Vagina (tissue), 2 donors: Measurements from ENCODE around the gene KDM4B. TPM values are rescaled to one million over a fixed set of nuclear protein-coding genes. Genes with fewer than 3 reads are reported as not detected.

Experiments
- DNase-seq, 2 donors: peaks; one replicate each; pipeline ENCODE4 v3.0.0-alpha.2; 2017; ENCODE audit errors: extremely low spot score in 2 of 2
- H3K27ac ChIP-seq: fragments of 200-600 bp; sonication (generic); one replicate; pipeline ENCODE4 v1.5.1; 2019
- H3K27me3 ChIP-seq: fragments of 200-600 bp; sonication (generic); one replicate; pipeline ENCODE4 v1.5.1; 2019
- H3K36me3 ChIP-seq, 2 donors: fragments of 200-600 bp; sonication (generic); one replicate each; pipeline ENCODE4 v1.5.1; 2017 to 2019
- H3K4me1 ChIP-seq: fragments of 200-600 bp; sonication (generic); one replicate; pipeline ENCODE4 v1.5.1; 2019
- H3K4me3 ChIP-seq, 2 donors: fragments of 200-600 bp; sonication (generic); 1 replicate in 1 of 2; 2 replicates in 1 of 2; pipeline ENCODE4 v1.5.1; 2016 to 2019
- H3K9me3 ChIP-seq: fragments of 200-600 bp; sonication (generic); one replicate; pipeline ENCODE4 v1.5.1; 2019
- POLR2A ChIP-seq, 2 donors: fragments of 450-650 bp; IDR thresholded peaks; one replicate each; pipeline ENCODE4 v1.6.1; 2017; ENCODE audit warnings: antibody characterized with exemption in 2 of 2, mild to moderate bottlenecking in 2 of 2, moderate library complexity in 2 of 2
- POLR2AphosphoS5 ChIP-seq, 2 donors: sonication (generic); formaldehyde crosslinking; IDR thresholded peaks; one replicate each; pipeline ENCODE4 v1.9.0; 2017; ENCODE audit warnings: antibody characterized with exemption in 2 of 2, mild to moderate bottlenecking in 2 of 2, low read depth in 1 of 2; ENCODE audit not compliant: insufficient read depth in 1 of 2
- intact Hi-C: fragments of 100-400 bp; cut with DNase I; formaldehyde crosslinking; loops from one replicate; pipeline ENCODE4 v1.15.1; 2023
- total RNA-seq: library from RNA; depleted of rRNA; stranded (reverse); fragments of >200 nt; gene quantifications from one replicate; pipeline ENCODE4 v1.2.3, GENCODE V29; 2016
- TF ChIP-seq, protein P1 (sequence below), 3 experiments: fragments of 450-650 bp in 2 of 3; fragments of 200-600 bp in 1 of 3; sonication (generic) in 1 of 3; IDR thresholded peaks; one replicate each; pipeline ENCODE4 v1.5.1; 2017 to 2019; ENCODE audit warnings: antibody characterized with exemption in 3 of 3, mild to moderate bottlenecking in 2 of 3, moderate library complexity in 2 of 3

Gene KDM4B
- total RNA-seq, 1 donor from 2014 or later = 59.7 TPM

DNA sequence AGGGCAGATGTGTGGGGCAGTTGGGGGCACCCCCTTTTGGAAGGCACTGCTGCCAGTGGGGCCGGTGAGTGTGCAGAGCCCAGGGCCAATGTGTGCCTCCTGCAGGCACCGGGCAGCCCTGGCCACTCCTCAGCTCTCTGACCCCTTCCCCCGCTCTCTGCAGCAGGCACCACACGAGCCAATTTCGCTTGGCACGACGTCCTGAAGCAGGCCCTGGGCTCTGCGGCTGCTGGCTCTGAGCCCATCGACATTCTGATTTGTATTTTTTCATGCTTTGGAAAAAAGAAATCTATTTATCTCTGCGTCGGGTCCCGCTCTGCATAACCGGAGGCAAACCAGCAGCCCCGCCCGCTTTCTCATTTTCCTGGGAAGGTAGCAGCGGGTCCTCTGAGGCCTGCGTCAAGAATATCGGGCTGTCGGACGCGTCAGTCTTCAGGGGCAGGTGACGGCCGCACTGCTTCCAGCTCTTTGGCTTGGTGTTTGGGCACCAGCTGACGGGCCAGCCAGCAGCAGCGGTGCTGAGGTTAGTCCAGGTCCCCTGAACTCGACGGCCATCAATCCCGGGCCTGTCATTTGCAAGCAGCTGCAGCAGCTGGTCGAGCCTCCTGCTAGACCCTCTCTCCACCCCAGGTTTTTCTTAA, 134.3 kb downstream of the KDM4B start:
- Histone ChIP-seq H3K4me3 (no peak overlapping the region), H3K27ac (no peak overlapping the region), H3K27me3 (no peaks in the 10 kb centered on the region), H3K9me3 (no peaks in the 10 kb centered on the region), H3K36me3 (peaks cover 0 to 41% of the 10 kb centered on the region in 2 donors), H3K4me1 (peaks cover 24% of the 10 kb centered on the region)
- TF ChIP-seq POLR2AphosphoS5 (IDR thresholded peaks at IDR 0.05; ENCODE audit: insufficient read depth in 1 of 2, low read depth in 1 of 2) (no peak), POLR2A (IDR thresholded peaks at IDR 0.05) (no peak)
- TF ChIP-seq, protein P1, sequence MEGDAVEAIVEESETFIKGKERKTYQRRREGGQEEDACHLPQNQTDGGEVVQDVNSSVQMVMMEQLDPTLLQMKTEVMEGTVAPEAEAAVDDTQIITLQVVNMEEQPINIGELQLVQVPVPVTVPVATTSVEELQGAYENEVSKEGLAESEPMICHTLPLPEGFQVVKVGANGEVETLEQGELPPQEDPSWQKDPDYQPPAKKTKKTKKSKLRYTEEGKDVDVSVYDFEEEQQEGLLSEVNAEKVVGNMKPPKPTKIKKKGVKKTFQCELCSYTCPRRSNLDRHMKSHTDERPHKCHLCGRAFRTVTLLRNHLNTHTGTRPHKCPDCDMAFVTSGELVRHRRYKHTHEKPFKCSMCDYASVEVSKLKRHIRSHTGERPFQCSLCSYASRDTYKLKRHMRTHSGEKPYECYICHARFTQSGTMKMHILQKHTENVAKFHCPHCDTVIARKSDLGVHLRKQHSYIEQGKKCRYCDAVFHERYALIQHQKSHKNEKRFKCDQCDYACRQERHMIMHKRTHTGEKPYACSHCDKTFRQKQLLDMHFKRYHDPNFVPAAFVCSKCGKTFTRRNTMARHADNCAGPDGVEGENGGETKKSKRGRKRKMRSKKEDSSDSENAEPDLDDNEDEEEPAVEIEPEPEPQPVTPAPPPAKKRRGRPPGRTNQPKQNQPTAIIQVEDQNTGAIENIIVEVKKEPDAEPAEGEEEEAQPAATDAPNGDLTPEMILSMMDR (IDR thresholded peaks at IDR 0.05) = no peak
- DNase-seq = no peak
- intact Hi-C loops = no loop called here

GRCh38 chr19:5103812-5104410, 135.0 kb downstream of the KDM4B start:
- DNase-seq = no peak
- peaks cover 0 to 36% of the 10 kb centered on the region in 2 donors for H3K36me3 ChIP-seq
- intact Hi-C loops = no loop called here
- no peak overlapping the region for H3K27ac ChIP-seq
- H3K4me1 ChIP-seq = peaks cover 24% of the 10 kb centered on the region
- no peak overlapping the region for H3K4me3 ChIP-seq
- H3K9me3 ChIP-seq = no peaks in the 10 kb centered on the region
- no peaks in the 10 kb centered on the region for H3K27me3 ChIP-seq
- TF ChIP-seq, protein P1 (IDR thresholded peaks at IDR 0.05) = no peak
- no peak for TF ChIP-seq POLR2A (IDR thresholded peaks at IDR 0.05)
- no peak for TF ChIP-seq POLR2AphosphoS5 (IDR thresholded peaks at IDR 0.05; ENCODE audit: insufficient read depth in 1 of 2, low read depth in 1 of 2)

GRCh38 chr19:5104871-5105351, 136.0 kb downstream of the KDM4B start:
- Histone ChIP-seq H3K4me3 (no peak overlapping the region), H3K4me1 (peaks cover 24% of the 10 kb centered on the region), H3K27me3 (no peaks in the 10 kb centered on the region), H3K9me3 (no peaks in the 10 kb centered on the region), H3K27ac (no peak overlapping the region), H3K36me3 (peaks cover 0 to 26% of the 10 kb centered on the region in 2 donors)
- no peak for DNase-seq
- TF ChIP-seq POLR2A (IDR thresholded peaks at IDR 0.05) (no peak), POLR2AphosphoS5 (IDR thresholded peaks at IDR 0.05; ENCODE audit: insufficient read depth in 1 of 2, low read depth in 1 of 2) (no peak)
- TF ChIP-seq, protein P1 (IDR thresholded peaks at IDR 0.05) = no peak
- intact Hi-C loops = no loop called here

DNA sequence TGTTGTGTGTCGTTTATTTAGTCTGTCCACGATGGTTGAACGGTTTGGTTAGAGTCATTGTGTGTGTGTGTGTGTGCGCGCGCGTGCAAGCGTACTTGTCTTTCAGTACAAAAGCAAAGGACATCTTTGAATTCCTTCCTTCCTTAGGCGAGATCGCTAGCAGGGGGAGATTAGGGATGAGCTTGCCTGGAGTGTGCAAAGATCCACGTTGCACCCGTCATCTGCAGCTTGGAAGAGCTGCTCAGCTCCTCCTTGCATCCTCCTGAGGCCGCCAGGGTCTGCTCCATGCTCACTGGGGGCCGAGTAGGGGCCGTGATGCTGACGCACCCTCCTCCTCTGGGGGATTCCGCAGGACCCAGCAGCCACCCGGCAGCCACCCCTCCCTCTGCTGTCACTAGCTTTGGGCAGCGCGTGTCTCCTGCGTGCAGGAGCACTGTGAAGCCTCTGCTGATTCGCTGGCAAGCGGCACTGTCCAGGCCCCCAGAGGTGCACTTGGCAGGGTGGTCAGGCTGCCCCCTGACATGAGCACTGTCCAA, 137.3 kb downstream of the KDM4B start:
- H3K27me3 ChIP-seq = no peaks in the 10 kb centered on the region
- H3K4me1 ChIP-seq = peaks cover 24% of the 10 kb centered on the region
- TF ChIP-seq POLR2AphosphoS5 (IDR thresholded peaks at IDR 0.05; ENCODE audit: insufficient read depth in 1 of 2, low read depth in 1 of 2) = no peak
- TF ChIP-seq POLR2A (IDR thresholded peaks at IDR 0.05) = no peak
- TF ChIP-seq, protein P1 (IDR thresholded peaks at IDR 0.05) = no peak
- intact Hi-C loops = no loop called here
- no peak overlapping the region for H3K27ac ChIP-seq
- DNase-seq = no peak
- H3K36me3 ChIP-seq = peaks cover 0 to 28% of the 10 kb centered on the region in 2 donors
- no peak overlapping the region for H3K4me3 ChIP-seq
- no peaks in the 10 kb centered on the region for H3K9me3 ChIP-seq

- peaks cover 0 to 35% of the 10 kb centered on the region in 2 donors for H3K36me3 ChIP-seq
- no peaks in the 10 kb centered on the region for H3K9me3 ChIP-seq
- no peak for TF ChIP-seq POLR2AphosphoS5 (IDR thresholded peaks at IDR 0.05; ENCODE audit: insufficient read depth in 1 of 2, low read depth in 1 of 2)
- TF ChIP-seq, protein P1 (IDR thresholded peaks at IDR 0.05) = no peak
- no peak for TF ChIP-seq POLR2A (IDR thresholded peaks at IDR 0.05)
Measured at GRCh38 chr19:5106971-5107370, 138.1 kb downstream of the KDM4B start.

More at GRCh38 chr19:5106971-5107370, 138.1 kb downstream of the KDM4B start:
- H3K4me3 ChIP-seq = no peak overlapping the region
- intact Hi-C loops = no loop called here
- H3K4me1 ChIP-seq = peaks cover 22% of the 10 kb centered on the region
- no peak overlapping the region for H3K27ac ChIP-seq
- no peaks in the 10 kb centered on the region for H3K27me3 ChIP-seq
- no peak for DNase-seq
